KBM-7 (cell line): ENCODE data around the gene CTSF.
"Not testable (repeated sequence)": the region's sequence is repeated elsewhere in the genome, so short reads cannot be mapped to it uniquely, and the experiment has no call there.

Experiments
- DNase-seq: peaks from one replicate; pipeline ENCODE4 v3.0.0-alpha.2; 2015
- in situ Hi-C: fragments of 300-500 bp; cut with MboI; formaldehyde crosslinking; loops from 2 replicates; pipeline ENCODE4 v1.14.3; 2020; ENCODE audit warnings: low sequenced_read_pairs, low pct_unique_long_range_greater_than_20kb, mixed read lengths

The CTSF gene

GRCh38 chr11:66561178-66561974 is 7.0 kb downstream of the CTSF start:
- no peak for DNase-seq
- in situ Hi-C loops = no loop called here

- in situ Hi-C loops = no loop called here
- no peak for DNase-seq
Observed at GRCh38 chr11:66559866-66560676, 8.3 kb downstream of the CTSF start.

GRCh38 chr11:66559142-66559865 is 9.1 kb downstream of the CTSF start:
- in situ Hi-C loops = no loop called here

DNA sequence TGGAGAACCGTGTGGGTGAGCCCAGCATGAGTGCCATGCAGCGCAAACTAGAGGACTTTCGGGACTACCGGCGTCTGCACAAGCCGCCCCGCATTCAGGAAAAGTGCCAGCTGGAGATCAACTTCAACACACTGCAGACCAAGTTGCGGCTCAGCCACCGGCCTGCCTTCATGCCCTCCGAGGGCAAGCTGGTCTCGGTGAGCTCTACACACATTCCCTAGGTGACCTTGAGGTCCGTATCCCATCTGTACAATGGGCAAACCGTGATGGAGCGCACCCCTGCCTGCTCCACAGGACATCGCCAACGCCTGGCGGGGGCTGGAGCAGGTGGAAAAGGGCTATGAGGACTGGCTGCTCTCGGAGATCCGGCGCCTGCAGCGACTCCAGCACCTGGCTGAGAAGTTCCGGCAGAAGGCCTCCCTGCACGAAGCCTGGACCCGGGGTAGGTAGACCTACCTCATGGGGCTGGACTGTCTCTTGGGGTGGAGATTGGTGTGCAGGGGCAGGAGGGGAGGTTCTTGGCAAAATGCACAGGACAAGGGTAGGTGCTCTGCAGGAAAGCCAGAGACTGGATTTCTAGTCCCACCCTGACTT is 10.6 kb downstream of the CTSF start:
- in situ Hi-C loops = no loop called here
- no peak for DNase-seq

More at GRCh38 chr11:66559142-66559865, 9.1 kb downstream of the CTSF start:
- DNase-seq = no peak

DNA sequence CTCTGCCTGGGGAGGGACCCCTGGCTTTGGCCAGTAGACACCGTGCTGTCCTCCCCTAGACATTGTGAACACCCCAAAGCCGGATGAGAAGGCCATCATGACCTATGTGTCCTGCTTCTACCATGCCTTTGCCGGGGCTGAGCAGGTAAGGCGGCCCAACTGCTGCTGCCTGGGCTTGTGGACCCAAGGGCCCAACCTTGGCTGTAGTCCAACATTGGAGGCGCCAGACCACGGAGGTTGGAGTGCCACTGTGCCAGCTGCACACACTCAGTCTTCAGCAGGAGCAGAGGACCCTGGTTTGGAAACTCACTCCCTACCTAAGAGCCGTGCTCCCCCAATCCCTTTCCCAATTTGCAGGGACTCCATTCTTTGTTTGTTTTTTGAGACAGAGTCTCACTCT is 12.3 kb downstream of the CTSF start:
- no peak for DNase-seq
- in situ Hi-C loops = no loop called here

DNA sequence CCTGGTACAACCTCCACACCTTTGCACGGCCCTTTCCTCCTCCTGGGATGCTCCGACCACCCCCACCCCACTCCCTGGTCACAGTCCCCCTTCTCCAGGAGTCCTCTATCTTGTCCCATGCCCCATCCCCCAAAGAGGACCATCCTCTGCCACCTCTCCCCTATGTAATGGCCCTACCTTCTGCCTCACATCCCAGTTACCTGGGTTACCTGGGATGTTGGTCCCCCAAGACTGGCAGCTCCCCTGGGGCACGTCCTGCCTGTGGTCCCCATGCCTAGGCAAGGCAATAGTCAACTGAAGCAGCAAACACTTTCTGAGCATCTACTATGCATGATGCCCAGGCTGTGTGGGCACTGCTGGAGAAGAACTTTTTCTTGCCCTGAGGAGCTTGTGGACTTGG is 13.0 kb downstream of the CTSF start:
- DNase-seq = no peak

DNA sequence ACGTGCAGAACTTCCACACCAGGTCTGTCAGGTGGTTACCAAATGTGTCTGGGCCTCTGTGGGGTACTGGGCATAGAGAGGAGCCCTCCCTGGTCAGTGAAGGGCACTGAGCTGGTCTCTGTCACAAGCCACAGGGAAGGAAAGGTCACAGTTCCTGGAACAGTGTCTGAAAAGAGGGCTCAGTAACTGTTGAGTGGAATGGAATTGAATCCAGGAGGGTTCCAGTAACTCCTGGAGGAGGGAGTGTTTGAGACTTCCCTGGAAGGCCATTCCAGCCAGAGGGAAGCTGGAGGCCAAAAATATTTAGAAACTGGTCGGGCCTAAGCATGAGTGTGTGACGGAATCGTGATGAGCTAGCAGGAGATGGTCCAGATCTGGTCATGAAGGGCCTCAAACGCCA is 13.8 kb downstream of the CTSF start:
- in situ Hi-C loops = no loop called here
- no peak for DNase-seq

More for the DNA sequence above, 13.0 kb downstream of the CTSF start:
- in situ Hi-C loops = no loop called here

GRCh38 chr11:66550887-66551286 is 17.5 kb downstream of the CTSF start:
- in situ Hi-C loops = no loop called here
- DNase-seq = no peak

GRCh38 chr11:66549696-66550095 is 18.7 kb downstream of the CTSF start:
- in situ Hi-C loops = no loop called here
- no peak for DNase-seq

- no peak for DNase-seq
- in situ Hi-C loops = no loop called here
Observed at GRCh38 chr11:66548774-66549630, 19.4 kb downstream of the CTSF start.

- DNase-seq = no peak
- in situ Hi-C loops = no loop called here
Observed at GRCh38 chr11:66548041-66548440, 20.4 kb downstream of the CTSF start.

- in situ Hi-C loops = no loop called here
- no peak for DNase-seq
Observed at GRCh38 chr11:66547662-66548009, 20.8 kb downstream of the CTSF start.

DNA sequence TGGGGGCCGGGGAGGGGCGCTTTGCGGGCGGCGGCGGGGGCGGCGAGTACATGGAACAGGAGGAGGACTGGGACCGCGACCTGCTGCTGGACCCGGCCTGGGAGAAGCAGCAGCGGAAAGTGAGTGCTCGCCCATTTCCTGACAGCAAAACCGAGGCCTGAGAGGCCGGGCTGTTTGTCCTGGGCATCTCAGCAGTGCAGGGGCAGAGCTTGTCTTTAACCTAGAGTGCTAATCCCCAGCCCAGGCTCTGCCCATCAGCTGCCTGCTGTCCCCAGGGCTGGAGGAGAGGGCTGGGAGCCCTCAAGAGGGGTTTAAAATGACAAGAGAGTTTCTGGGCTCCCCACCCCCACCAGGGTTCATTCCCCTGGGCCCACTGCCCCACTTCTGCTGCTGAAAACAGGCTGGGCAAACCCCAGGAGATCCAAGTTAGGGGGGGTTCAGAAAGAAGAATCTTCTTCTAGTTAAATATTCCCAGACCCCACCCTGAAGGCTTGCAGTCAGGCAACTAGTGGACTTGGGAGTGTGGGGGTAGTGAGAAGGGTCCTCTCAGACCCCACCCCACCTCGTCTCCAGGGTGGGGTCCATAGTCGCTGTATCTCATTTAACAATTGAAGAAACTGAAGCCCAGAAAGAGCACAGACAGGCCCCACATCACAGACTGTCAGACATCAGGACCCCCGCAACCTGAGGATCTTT is 21.3 kb downstream of the CTSF start:
- no peak for DNase-seq
- in situ Hi-C loops = no loop called here

GRCh38 chr11:66546368-66546965 is 21.9 kb downstream of the CTSF start, which contains the start of gene ACTN3:
Gene ACTN3, plus strand, starts transcription at chr11:66546903. Its CDS starts 35 bp downstream, at chr11:66546938.
- no peak for DNase-seq
- in situ Hi-C loops = no loop called here

- in situ Hi-C loops = no loop called here
- DNase-seq = peak; percentile 96
Observed at GRCh38 chr11:66545701-66546367, 22.6 kb downstream of the CTSF start, which contains the start of gene ZDHHC24. Gene ZDHHC24, minus strand, starts transcription at chr11:66546048. Its CDS starts 45 bp downstream, at chr11:66546003.

DNA sequence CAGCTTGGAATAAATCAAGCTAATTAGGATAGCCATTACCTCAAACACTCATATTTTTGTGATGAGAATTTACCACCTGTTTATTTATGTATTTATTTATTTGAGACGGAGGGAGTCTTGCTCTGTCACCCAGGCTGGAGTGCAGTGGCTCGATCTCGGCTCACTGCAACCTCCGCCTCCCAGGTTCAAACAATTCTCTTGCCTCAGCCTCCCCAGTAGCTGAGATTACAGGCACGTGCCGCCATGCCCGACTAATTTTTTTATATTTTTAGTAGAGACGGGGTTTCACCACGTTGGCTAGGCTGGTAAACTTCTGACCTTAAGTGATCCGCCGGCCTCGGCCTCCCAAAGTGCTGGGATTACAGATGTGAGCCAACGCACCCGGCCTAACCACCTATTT is 23.5 kb downstream of the CTSF start:
- DNase-seq, in situ Hi-C loops: not testable (repeated sequence)
